Pulmonary artery endothelial cell (primary cell): ENCODE measurements around the gene TMSB10. TPM values are rescaled to one million over a fixed set of nuclear protein-coding genes. Genes with fewer than 3 reads are reported as not detected.
"Not testable (repeated sequence)": the region's sequence is repeated elsewhere in the genome, so short reads cannot be mapped to it uniquely, and the experiment has no call there.

Source experiments
- DNase-seq: peaks from one replicate; pipeline ENCODE4 v3.0.0-alpha.2; 2011; ENCODE audit warnings: low read depth, low spot score
- total RNA-seq: library from RNA; depleted of rRNA; stranded (reverse); fragments of >200 nt; gene quantifications from 2 replicates; pipeline ENCODE4 v1.2.3, GENCODE V29; 2014

TMSB10 gene
- total RNA-seq, 1 donor from 2014 or later, result 8,135 TPM

DNA sequence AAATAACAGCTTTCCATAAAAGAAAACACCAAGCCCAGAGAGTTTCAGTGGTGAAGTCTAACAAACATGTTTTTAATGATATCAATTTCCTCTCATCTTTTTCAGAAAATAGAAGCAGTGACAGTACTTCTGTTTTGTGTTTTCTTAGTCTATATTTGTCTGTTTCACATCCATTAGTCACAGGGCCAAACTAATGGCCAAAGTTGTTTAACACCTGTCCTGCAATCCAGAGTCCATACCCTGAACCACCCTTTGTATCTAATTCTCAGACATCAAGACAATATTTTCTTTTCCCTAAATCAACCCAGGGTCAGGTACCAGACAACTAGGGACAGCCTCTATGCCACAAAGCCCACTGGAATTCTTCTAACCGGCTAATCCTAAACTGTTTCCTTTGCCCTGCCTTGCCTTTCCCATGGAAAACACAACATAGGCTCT is 25.9 kb downstream of the TMSB10 start:
- no peak for DNase-seq

DNA sequence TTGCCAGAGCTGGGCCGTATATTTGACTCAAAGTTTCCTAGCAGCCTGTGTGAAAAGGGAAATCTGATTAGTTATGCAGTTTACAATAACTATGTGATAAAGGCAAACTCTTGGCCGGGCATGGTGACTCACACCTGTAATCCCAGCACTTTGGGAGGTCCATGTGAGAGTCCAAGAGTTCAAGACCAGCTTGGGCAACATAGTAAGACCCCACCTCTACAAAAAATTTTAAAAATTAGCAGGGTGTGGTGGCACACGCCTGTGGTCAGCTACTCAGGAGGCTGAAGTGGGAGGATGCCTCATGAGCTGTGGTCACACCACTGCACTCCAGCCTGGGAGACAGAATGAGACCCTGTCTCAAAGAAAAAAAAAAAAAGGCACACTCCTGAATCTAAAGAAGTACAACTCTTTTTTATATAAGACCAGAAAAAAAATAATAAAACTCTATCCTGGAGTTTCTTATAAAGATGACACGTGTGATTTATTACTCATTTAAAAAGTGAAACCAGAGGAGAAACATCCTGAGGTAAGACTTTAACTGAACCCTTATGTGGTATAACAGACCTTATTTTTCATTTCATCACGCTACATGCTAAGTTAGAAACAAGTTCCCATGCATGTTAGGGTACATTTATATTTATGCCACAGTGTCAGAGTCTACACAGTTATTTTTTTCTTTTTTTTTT is 32.9 kb downstream of the TMSB10 start:
- DNase-seq, result no peak

- no peak for DNase-seq
These were observed 34.1 kb downstream of the TMSB10 start for GRCh38 chr2:84939426-84940087.

- DNase-seq, result no peak
These were observed 34.6 kb downstream of the TMSB10 start for GRCh38 chr2:84940088-84940470.

GRCh38 chr2:84940831-84941412 is 35.5 kb downstream of the TMSB10 start:
- DNase-seq, result no peak

GRCh38 chr2:84942166-84942565 is 36.7 kb downstream of the TMSB10 start:
- no peak for DNase-seq

DNA sequence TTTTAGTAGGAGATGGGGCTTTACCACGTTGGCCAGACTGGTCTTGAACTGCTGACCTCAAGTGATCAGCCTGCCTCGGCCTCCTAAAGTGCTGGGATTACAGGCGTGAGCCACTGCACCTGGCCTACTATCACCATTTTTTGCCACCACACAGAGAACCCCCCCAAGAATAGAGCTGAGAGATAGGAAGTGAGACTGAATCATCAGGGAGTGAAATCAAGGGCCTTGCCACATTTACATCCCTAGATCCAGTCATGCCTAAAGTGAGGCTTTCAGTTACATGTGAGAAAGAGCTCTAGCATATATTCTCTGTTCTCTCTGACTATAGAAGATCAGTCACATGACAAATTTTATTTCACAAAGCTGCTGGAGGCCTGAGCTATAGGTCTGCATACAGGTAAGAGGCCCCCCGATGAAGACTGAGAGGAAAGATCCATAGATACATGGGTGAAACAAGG is 37.5 kb downstream of the TMSB10 start:
- DNase-seq, result no peak

DNA sequence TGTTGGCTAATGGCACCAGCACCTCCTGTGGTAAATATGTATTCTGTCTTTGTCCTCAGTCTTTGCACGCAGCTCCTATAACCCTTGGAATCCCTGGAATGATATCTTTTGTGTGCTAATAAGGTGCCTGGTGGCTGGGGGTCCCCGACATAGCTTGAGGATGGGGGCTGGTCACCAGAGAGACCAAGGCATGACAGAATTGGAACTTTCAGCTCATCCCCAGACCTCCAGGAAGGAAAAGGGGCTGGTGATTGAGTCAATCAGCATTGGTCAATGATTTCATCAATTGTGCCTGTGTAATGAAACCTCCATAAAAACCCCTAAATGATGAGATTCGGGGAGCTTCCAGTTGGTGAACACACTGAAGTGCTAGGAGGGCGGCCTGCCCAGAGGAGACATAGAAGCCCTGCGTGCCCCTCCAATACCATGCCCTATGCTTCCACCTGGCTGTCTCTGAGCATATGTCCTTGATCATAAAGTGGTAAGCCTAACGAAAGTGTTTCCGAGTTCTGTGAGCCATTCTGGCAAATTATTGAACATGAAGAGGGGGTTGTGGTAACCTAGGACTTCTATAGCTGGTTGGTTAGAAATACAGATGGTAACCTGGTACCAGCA is 38.9 kb downstream of the TMSB10 start:
- DNase-seq, result no peak

DNA sequence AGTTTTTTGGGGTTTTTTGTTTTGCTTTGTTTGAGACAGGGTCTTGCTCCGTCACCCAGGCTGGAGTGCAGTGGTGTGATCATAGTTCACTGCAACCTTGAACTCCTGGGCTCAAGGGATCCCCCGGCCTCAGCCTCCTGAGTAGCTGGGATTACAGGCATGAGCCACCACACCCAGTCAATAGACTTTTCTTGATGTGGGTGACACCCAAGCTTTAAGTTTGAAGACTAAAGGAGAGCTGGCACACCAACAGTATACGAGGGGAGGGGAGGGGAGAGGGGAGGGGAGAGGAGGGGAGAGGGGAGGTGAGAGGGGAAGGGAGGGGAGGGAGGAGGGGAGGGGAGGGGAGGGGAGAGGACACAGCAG is 40.4 kb downstream of the TMSB10 start:
- not testable (repeated sequence) for DNase-seq

DNA sequence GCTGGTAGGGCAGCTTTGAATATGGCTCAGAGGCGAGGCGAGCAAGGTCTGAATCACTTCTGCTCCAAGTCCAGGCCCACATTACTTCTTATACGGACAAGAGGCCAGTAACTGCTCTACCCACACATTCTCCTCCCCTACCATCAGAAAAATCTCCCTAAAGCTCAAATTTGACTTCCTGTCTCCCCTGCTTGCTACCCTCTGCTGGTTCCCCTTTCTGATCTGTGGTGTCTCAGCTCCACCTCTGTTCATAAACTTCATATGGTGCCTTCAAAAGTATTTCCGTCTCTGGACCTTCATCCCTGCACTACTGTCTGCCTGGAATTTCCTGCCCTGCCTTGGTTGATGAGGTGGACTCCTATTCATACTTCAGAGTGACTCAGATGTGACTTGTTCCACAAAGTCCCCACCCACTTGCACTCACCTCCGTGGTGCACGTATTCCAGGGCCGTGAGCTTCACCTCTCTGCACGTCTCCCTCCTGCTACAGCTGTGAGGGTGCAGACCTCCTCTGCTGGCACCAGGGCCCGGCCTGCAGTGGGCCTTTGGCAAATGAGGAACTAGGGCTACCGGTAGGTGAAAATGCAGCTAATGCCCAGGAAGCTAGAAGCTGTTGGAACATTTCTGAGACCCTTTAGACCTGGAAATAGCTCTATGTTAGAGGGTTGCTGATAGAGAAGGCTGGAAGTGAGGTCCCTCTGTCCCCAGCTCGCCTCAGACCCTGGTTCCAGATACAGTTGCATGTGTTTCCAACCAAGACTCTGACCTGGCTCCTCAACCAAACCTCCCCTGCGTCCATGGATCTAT is 41.0 kb downstream of the TMSB10 start:
- no peak for DNase-seq

DNA sequence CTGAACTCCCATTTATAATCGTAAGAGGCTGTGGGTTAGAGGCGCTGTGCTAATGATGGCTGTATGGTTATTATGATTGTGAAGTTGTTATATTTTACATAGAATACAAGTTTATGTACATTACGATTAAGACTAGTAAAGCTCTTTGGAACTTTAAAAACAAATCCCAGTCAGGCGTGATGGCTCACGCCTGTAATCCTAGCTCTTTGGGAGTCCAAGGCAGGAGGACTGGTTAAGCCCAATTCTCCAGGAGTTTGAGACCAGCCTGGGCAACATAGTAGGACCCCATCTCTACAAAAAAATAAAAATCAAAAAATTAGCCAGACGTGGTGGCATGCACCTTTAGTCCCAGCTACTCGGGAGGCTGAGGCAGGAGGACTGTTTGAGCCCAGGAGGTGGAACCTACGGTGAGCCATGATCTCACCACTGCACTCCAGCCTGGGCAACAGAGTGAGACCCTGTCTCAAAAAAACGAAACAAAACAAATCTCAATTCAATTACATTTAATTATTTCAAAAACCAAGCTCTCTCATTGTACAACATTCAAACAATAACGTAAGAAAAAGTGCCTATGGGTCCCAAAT is 41.6 kb downstream of the TMSB10 start:
- no peak for DNase-seq

GRCh38 chr2:84953535-84953934 is 48.1 kb downstream of the TMSB10 start:
- DNase-seq, result no peak

- no peak for DNase-seq
These were observed 48.9 kb downstream of the TMSB10 start for GRCh38 chr2:84954329-84954728.

Other genes with a start within 250 kb of the TMSB10 start
- gene TRABD2A, start 24.6 kb upstream of the TMSB10 start, total RNA-seq, result 0.59 and 0.92 TPM in 2 replicates
- gene KCMF1, start 65.5 kb downstream of the TMSB10 start, total RNA-seq, result 65.4 and 70.3 TPM in 2 replicates
- gene TCF7L1, start 227.7 kb downstream of the TMSB10 start, total RNA-seq, result 2.4 and 3.5 TPM in 2 replicates